ACC112 (cell line): ENCODE data around the gene SYNDIG1.

Experiments
- H2AFZ ChIP-seq: fragments of 200-600 bp; sonication (generic); one replicate; pipeline ENCODE4 v1.6.0; 2017; ENCODE audit warnings: antibody characterized with exemption, low read length; ENCODE audit not compliant: unreplicated experiment
- H3K27ac ChIP-seq: fragments of 200-600 bp; sonication (generic); 2 replicates; pipeline ENCODE4 v1.5.1; 2014; ENCODE audit warnings: low read depth, mild to moderate bottlenecking, antibody characterized with exemption, low read length, moderate library complexity
- H3K27me3 ChIP-seq: fragments of 200-600 bp; sonication (generic); 2 replicates; pipeline ENCODE4 v1.6.1; 2014; ENCODE audit warnings: mild to moderate bottlenecking, antibody characterized with exemption, low read length, moderate library complexity, mixed read lengths; ENCODE audit not compliant: insufficient read depth
- H3K36me3 ChIP-seq: fragments of 200-600 bp; sonication (generic); 2 replicates; pipeline ENCODE4 v1.6.1; 2016; ENCODE audit warnings: mild to moderate bottlenecking, antibody characterized with exemption, low read length, moderate library complexity, mixed read lengths; ENCODE audit not compliant: insufficient read depth
- H3K4me1 ChIP-seq: fragments of 200-600 bp; sonication (generic); one replicate; pipeline ENCODE4 v1.6.1; 2016; ENCODE audit warnings: low read length, mixed read lengths; ENCODE audit not compliant: insufficient read depth, unreplicated experiment, control insufficient read depth
- H3K4me3 ChIP-seq: fragments of 200-600 bp; sonication (generic); 2 replicates; pipeline ENCODE4 v1.5.1; 2014; ENCODE audit warnings: mild to moderate bottlenecking, low read depth, low read length
- H3K79me2 ChIP-seq: fragments of 200-600 bp; sonication (generic); one replicate; pipeline ENCODE4 v1.6.0; 2016; ENCODE audit warnings: low read length; ENCODE audit not compliant: control insufficient read depth, unreplicated experiment, insufficient read depth

SYNDIG1 gene

DNA sequence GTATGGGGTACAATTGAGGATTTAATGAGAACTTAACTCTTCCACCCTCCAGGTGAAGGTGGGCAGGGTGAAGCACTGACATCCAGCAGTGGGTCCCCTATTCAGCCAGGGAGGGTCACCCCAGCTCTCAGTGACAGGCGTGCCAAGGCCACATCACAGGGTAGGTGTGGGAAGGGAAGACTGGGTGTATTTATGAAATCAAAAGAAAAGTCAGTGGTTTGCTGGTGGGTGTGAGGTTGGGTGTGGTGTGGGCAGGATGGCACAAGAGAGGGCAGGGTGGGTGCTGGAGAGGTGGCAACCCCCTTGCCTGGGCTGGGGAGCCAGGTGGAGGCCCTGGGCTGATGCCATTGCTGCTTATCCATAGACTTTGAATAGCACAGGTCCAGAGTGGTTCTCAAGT lies 16.6 kb downstream of the SYNDIG1 start:
- Histone ChIP-seq H2AFZ (no peak overlapping the region), H3K36me3 (no peaks in the 10 kb centered on the region), H3K27ac (no peak overlapping the region), H3K79me2 (no peaks in the 10 kb centered on the region), H3K4me3 (no peak overlapping the region), H3K4me1 (no peaks in the 10 kb centered on the region), H3K27me3 (no peaks in the 10 kb centered on the region)

DNA sequence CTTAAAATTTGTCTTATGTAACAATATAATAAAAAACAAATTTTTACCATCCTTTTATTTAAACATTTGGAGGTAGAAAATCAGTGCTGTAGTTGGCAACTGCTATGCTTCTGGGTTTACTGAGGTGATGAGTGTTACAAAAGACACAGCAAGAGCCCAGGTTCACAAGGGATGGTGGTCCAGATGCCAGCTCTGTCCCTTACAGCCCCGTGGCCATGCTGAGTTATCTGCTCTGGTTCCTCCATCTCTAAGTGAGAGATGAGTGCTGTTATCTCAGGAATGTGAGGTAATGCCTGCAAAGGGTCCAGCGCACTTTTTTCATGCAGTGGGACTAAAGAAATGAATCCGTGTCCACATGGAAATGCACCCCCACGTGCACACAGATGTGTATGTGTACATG lies 17.8 kb downstream of the SYNDIG1 start:
- Histone ChIP-seq H2AFZ (no peak overlapping the region), H3K27me3 (no peaks in the 10 kb centered on the region), H3K27ac (no peak overlapping the region), H3K36me3 (no peaks in the 10 kb centered on the region), H3K79me2 (no peaks in the 10 kb centered on the region), H3K4me1 (no peaks in the 10 kb centered on the region), H3K4me3 (no peak overlapping the region)

- no peak overlapping the region for H2AFZ ChIP-seq
- H3K4me1 ChIP-seq, result no peaks in the 10 kb centered on the region
- H3K79me2 ChIP-seq, result no peaks in the 10 kb centered on the region
- no peak overlapping the region for H3K27ac ChIP-seq
- no peaks in the 10 kb centered on the region for H3K27me3 ChIP-seq
- no peaks in the 10 kb centered on the region for H3K36me3 ChIP-seq
- no peak overlapping the region for H3K4me3 ChIP-seq
These were observed 18.2 kb downstream of the SYNDIG1 start for GRCh38 chr20:24487648-24488047.

DNA sequence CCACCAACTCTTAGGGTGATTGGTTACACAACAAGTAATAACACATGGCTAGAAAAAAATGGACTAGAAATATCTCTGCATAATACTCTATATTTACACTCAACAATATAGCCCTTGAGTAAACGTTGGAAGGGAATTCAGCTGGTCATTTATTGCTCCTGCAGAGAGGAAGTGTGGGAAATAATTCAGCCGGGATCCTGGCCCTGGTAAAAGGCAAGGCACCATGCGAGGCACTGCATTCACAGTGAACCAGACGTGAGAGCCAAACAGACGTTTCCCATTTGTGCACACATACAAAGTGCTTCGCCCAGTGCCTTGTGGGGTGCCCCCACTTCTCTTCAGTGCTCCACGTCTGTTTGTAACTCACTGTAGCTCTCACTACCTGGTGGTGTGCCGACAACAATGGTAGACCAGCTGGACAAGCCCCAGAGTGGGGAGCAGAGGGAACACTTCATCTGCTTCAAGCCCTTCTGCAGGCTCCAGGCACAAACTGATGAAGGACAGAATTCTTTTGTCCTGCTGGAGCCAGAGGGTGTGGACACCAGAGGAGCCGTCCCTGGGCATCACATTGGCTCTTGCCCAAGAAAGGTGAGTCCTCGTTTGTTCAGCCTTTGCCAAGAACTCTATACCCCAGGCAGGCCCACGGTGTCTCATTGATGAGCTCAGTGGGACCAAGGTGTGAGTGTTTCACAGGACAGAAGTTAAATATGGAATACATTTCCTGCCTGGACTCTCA lies 18.8 kb downstream of the SYNDIG1 start:
- H3K4me3 ChIP-seq, result no peak overlapping the region
- H2AFZ ChIP-seq, result no peak overlapping the region
- no peaks in the 10 kb centered on the region for H3K4me1 ChIP-seq
- H3K36me3 ChIP-seq, result no peaks in the 10 kb centered on the region
- H3K79me2 ChIP-seq, result no peaks in the 10 kb centered on the region
- no peaks in the 10 kb centered on the region for H3K27me3 ChIP-seq
- no peak overlapping the region for H3K27ac ChIP-seq

DNA sequence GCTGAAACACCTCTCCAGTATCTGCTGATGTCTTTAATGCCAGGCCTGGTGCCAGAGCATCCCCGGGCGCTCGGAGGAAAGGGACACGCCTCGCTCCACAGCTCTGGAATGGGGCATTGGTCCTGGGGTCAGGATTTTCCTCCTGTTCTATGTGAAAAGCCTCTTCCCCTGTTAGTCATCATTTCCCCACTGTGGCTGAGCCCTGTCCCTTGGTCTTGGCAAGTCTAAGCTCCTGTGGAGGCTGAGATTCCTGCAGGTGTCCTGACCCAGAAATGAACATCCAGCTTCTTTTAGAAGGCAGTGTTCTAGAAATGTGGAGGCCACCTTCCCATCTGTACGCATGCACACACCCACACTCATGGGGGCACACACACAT lies 19.4 kb downstream of the SYNDIG1 start:
- Histone ChIP-seq H2AFZ (no peak overlapping the region), H3K4me3 (no peak overlapping the region), H3K79me2 (no peaks in the 10 kb centered on the region), H3K27ac (no peak overlapping the region), H3K4me1 (no peaks in the 10 kb centered on the region), H3K27me3 (no peaks in the 10 kb centered on the region), H3K36me3 (no peaks in the 10 kb centered on the region)

GRCh38 chr20:24489193-24489592 lies 19.8 kb downstream of the SYNDIG1 start:
- no peak overlapping the region for H3K27ac ChIP-seq
- H3K4me1 ChIP-seq, result no peaks in the 10 kb centered on the region
- H3K27me3 ChIP-seq, result no peaks in the 10 kb centered on the region
- H3K79me2 ChIP-seq, result no peaks in the 10 kb centered on the region
- H2AFZ ChIP-seq, result no peak overlapping the region
- H3K36me3 ChIP-seq, result no peaks in the 10 kb centered on the region
- no peak overlapping the region for H3K4me3 ChIP-seq

GRCh38 chr20:24489631-24490260 lies 20.3 kb downstream of the SYNDIG1 start:
- H3K36me3 ChIP-seq, result no peaks in the 10 kb centered on the region
- H3K4me3 ChIP-seq, result no peak overlapping the region
- H3K4me1 ChIP-seq, result no peaks in the 10 kb centered on the region
- H2AFZ ChIP-seq, result no peak overlapping the region
- no peak overlapping the region for H3K27ac ChIP-seq
- no peaks in the 10 kb centered on the region for H3K27me3 ChIP-seq
- no peaks in the 10 kb centered on the region for H3K79me2 ChIP-seq

DNA sequence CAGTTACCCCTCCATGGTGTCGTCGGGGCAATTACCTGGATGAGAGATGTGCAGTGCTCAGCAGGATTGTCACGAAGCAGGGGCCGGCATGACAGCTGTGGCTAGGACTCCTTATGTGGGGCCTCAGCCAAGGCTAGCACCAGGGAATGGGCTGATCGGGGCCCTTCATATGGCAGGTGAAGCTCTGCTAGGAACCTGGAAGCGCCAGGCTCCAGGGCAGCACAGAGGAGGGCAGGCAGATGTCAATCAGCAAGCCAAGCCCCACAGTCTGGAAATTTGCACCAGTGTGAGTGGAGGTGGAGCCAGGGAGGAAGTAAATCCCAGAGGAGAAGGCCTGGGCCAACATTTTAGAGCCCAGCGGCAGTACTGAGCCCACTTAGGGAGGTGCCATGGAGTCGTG lies 21.2 kb downstream of the SYNDIG1 start:
- Histone ChIP-seq H3K27me3 (no peaks in the 10 kb centered on the region), H3K4me3 (no peak overlapping the region), H3K79me2 (no peaks in the 10 kb centered on the region), H3K4me1 (no peaks in the 10 kb centered on the region), H2AFZ (no peak overlapping the region), H3K36me3 (no peaks in the 10 kb centered on the region), H3K27ac (no peak overlapping the region)

DNA sequence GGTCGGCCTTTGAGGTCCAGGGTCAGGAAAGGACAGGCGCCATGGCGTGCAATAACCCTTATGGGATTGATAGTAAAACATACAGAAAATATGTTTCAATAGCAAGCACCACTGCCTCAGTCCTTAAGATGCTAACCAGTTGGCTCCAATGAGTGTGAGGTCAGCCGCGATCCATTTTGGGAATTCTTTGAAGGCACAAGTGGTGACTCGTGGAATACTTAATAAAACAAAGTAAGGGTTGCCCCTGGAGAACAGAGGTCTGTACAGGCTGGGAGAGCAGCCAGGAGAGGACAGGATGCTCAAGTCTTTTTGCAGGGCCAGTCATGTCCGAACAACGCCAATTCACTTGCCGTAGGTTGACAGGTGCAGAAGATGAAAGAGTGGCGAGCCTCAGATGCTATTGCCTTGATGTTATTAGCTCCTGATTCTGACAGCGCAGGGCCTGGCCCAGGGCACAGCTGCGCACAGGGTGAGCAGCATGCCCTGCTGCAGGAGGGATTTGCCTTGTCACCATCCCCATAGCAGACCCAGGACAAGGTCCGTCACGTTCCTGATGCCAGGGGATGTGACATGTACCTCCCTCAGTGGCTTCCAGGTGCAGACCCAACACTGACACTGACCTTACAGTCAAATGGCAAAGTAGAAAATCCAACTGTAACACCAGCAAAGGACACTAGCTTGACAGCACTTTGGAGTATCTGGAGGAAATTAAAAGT lies 21.8 kb downstream of the SYNDIG1 start:
- H3K4me3 ChIP-seq, result no peak overlapping the region
- no peak overlapping the region for H3K27ac ChIP-seq
- H2AFZ ChIP-seq, result no peak overlapping the region
- no peaks in the 10 kb centered on the region for H3K79me2 ChIP-seq
- no peaks in the 10 kb centered on the region for H3K4me1 ChIP-seq
- no peaks in the 10 kb centered on the region for H3K27me3 ChIP-seq
- no peaks in the 10 kb centered on the region for H3K36me3 ChIP-seq

DNA sequence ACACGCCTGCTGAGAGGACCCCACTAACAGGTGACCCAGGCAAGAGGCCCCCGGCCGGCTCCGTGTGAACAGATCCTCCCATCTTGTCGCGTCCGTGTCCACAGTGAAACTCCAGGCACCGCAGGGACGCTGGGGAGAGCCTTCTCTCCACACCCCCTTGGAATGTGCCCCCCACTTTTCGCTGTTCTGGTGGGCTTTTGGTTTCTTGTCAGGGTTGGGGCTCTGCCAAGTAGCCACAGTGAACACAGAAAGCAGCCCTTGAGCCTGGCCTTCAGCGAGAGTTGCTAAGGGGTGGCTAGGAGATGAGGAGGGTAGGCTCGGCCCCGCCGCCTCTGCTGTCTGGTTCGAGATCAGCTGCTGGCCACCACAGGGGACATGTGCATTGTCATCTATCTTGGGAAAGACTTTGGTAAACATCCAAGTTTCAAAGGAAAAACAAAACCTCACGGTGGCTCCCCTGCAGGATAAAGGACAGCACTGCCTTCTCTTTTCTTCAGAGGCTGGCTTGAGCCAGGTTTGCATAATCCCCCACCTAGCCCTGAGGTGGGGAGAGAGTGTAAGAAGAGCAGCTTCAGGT lies 22.7 kb downstream of the SYNDIG1 start:
- Histone ChIP-seq H2AFZ (no peak overlapping the region), H3K27ac (no peak overlapping the region), H3K27me3 (no peaks in the 10 kb centered on the region), H3K79me2 (no peaks in the 10 kb centered on the region), H3K4me3 (no peak overlapping the region), H3K36me3 (no peaks in the 10 kb centered on the region), H3K4me1 (no peaks in the 10 kb centered on the region)
